ENCODE data around the gene CCDC34.

CCDC34 gene

DNA sequence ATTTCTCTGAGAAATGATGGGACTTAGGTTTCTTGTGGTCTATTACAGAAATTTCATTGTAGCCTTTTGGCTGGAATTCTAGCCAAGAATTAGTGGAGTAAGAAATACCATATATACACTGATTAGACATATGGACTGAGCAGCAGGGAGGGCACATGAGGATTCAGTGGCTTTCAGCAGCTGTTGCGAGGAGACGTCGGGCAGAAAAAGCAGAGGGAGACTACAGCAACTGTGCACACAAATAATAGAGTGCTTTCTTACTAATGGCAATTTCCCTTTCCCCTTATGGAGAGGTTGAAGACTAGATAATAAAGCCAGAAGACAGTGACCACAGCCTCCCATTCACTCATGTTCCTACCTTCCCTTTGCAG is 35.4 kb upstream of the CCDC34 start:
- TF ChIP-seq, protein P1, sequence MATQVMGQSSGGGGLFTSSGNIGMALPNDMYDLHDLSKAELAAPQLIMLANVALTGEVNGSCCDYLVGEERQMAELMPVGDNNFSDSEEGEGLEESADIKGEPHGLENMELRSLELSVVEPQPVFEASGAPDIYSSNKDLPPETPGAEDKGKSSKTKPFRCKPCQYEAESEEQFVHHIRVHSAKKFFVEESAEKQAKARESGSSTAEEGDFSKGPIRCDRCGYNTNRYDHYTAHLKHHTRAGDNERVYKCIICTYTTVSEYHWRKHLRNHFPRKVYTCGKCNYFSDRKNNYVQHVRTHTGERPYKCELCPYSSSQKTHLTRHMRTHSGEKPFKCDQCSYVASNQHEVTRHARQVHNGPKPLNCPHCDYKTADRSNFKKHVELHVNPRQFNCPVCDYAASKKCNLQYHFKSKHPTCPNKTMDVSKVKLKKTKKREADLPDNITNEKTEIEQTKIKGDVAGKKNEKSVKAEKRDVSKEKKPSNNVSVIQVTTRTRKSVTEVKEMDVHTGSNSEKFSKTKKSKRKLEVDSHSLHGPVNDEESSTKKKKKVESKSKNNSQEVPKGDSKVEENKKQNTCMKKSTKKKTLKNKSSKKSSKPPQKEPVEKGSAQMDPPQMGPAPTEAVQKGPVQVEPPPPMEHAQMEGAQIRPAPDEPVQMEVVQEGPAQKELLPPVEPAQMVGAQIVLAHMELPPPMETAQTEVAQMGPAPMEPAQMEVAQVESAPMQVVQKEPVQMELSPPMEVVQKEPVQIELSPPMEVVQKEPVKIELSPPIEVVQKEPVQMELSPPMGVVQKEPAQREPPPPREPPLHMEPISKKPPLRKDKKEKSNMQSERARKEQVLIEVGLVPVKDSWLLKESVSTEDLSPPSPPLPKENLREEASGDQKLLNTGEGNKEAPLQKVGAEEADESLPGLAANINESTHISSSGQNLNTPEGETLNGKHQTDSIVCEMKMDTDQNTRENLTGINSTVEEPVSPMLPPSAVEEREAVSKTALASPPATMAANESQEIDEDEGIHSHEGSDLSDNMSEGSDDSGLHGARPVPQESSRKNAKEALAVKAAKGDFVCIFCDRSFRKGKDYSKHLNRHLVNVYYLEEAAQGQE (IDR thresholded peaks at IDR 0.05; ENCODE audit: insufficient read depth in 1 of 2, low read depth in 2 of 2, low read length in 2 of 2), result no peak
- no peak for TF ChIP-seq POLR2AphosphoS5 (IDR thresholded peaks at IDR 0.05; ENCODE audit: low read depth, low read length)
- TF ChIP-seq SIN3A (IDR thresholded peaks at IDR 0.05; ENCODE audit: borderline replicate concordance, insufficient read depth, low read length), result no peak
- TF ChIP-seq TAF1 (IDR thresholded peaks at IDR 0.05; ENCODE audit: borderline replicate concordance, insufficient read depth, low read length), result no peak
- no peak for TF ChIP-seq FOXP2 (optimal IDR thresholded peaks at IDR 0.05; ENCODE audit: borderline replicate concordance, extremely low read depth, extremely low read length, insufficient read depth)

DNA sequence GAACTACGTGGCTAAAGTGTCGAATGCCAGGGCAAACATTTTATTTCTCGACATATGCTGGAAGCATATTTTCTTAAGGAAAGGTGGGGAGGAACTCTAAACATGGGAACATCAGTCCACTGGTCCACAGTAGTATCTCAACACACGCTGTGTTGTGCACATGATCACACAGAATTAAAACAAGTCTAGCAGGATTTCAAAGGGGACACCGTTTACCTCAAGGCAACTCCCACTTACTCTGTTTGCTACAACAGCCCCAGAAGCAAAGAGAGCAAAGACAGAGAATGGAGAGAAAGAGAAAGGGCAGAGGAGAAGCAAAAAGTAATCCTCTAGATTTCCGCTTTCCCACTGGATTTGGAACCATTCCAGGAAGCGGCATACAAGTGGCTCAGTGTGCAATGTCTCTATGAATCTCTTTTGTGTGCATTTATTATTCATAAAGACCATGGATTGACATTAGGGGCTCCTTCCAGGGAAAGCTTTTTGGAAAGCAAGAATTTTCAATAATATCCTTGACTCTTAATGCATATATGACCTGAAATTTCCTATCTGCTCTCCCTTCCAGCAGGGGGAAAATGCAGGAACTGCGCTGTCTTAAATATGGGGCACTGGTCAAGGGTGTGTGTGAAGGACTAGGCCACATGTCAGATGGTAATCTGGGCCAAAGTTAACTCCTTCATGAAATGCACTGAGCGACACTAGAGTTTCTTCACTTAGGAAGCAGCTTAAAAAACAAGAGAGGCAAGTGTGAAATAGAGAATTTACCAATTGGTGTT is 34.8 kb upstream of the CCDC34 start:
- TF ChIP-seq, protein P1 (IDR thresholded peaks at IDR 0.05; ENCODE audit: insufficient read depth in 1 of 2, low read depth in 2 of 2, low read length in 2 of 2), result no peak
- no peak for TF ChIP-seq FOXP2 (optimal IDR thresholded peaks at IDR 0.05; ENCODE audit: borderline replicate concordance, extremely low read depth, extremely low read length, insufficient read depth)
- no peak; the same call in 1 of the 2 replicates for TF ChIP-seq TAF1 (IDR thresholded peaks at IDR 0.05; ENCODE audit: borderline replicate concordance, insufficient read depth, low read length)
- no peak for TF ChIP-seq POLR2AphosphoS5 (IDR thresholded peaks at IDR 0.05; ENCODE audit: low read depth, low read length)
- TF ChIP-seq SIN3A (IDR thresholded peaks at IDR 0.05; ENCODE audit: borderline replicate concordance, insufficient read depth, low read length), result no peak

DNA sequence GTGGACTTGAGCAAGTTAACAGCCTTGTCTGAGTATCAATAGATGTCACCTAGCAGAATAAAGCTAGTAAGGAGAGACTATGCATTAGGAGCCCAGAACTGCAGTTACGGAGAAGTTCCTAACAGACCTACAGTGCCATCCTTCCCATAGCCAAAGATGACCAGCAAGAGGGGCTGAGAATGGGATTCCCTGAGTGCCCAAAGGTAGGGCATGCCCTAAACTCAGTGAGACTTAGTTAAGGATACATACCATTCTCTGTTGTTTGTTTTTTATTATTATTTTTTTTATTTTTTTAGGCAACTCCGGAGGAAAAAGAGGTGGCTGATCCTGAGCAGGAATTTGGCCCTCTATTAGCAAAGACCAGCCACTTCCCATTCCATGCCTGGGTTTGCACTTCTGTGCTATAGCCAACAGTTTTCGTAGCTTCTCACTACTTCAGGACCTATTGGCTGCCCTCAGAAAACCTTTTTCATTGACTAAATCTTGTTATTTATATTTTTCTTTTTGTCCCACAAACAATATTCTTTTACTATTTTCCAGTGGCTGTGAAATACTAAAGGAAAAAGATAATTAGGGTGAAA is 33.3 kb upstream of the CCDC34 start:
- TF ChIP-seq FOXP2 (optimal IDR thresholded peaks at IDR 0.05; ENCODE audit: borderline replicate concordance, extremely low read depth, extremely low read length, insufficient read depth) (no peak), POLR2AphosphoS5 (IDR thresholded peaks at IDR 0.05; ENCODE audit: low read depth, low read length) (no peak), TAF1 (IDR thresholded peaks at IDR 0.05; ENCODE audit: borderline replicate concordance, insufficient read depth, low read length) (no peak), SIN3A (IDR thresholded peaks at IDR 0.05; ENCODE audit: borderline replicate concordance, insufficient read depth, low read length) (no peak)
- TF ChIP-seq, protein P1 (IDR thresholded peaks at IDR 0.05; ENCODE audit: insufficient read depth in 1 of 2, low read depth in 2 of 2, low read length in 2 of 2), result no peak

DNA sequence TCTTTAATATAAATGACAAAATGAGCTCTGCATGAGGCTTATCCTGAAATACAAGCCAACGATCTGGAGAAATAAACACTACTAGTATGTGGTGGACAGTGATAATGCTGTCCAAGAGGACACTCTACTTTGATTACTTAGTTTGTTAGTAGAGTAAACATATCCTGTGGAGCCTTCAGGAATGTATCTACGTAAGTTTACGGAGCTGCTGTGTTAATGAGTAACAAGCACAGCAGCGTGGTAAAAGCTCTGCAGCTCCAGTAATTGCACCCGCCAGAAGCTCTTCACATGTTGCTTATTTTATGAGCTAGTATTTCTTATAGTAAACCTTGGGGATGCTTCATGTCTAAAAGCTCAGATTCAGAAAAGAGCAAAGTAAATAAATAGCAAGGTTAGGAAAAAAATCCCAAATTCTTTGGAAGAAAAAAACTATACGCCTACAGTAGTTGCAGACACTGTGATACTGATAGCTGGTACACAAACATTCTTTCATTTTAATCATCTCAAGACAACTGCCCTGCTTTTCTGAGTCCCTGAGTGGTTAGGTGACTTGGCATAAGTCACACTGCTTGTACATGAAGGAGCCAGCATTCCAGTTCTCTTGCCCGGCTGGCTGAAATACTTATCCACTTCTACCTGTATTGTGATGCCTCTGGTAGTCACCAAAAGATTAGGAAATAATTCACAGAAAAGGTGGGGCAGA is 32.7 kb upstream of the CCDC34 start:
- TF ChIP-seq POLR2AphosphoS5 (IDR thresholded peaks at IDR 0.05; ENCODE audit: low read depth, low read length), result no peak
- TF ChIP-seq, protein P1 (IDR thresholded peaks at IDR 0.05; ENCODE audit: insufficient read depth in 1 of 2, low read depth in 2 of 2, low read length in 2 of 2), result no peak
- TF ChIP-seq SIN3A (IDR thresholded peaks at IDR 0.05; ENCODE audit: borderline replicate concordance, insufficient read depth, low read length), result no peak
- TF ChIP-seq FOXP2 (optimal IDR thresholded peaks at IDR 0.05; ENCODE audit: borderline replicate concordance, extremely low read depth, extremely low read length, insufficient read depth), result no peak
- no peak for TF ChIP-seq TAF1 (IDR thresholded peaks at IDR 0.05; ENCODE audit: borderline replicate concordance, insufficient read depth, low read length)
